GM23338 (cell line): ENCODE results near the gene TRPC4AP.

Experiments
- CREB1 ChIP-seq: fragments of 250-450 bp; sonication (Bioruptor Pico); IDR thresholded peaks from 2 replicates; pipeline ENCODE4 v1.5.0; 2020; ENCODE audit warnings: low read depth, mild to moderate bottlenecking, moderate library complexity
- ETS1 ChIP-seq: IDR thresholded peaks from 2 replicates; pipeline ENCODE4 v1.6.1; 2016; ENCODE audit warnings: antibody characterized with exemption
- EZH2 ChIP-seq: fragments of 200-600 bp; sonication (generic); IDR thresholded peaks from one replicate; pipeline ENCODE4 v1.8.0; 2017; ENCODE audit warnings: antibody characterized with exemption, mild to moderate bottlenecking, low read depth; ENCODE audit not compliant: unreplicated experiment
- EZH2phosphoT487 ChIP-seq: fragments of 200-600 bp; sonication (generic); IDR thresholded peaks from one replicate; pipeline ENCODE4 v1.8.1; 2018; ENCODE audit warnings: antibody characterized with exemption; ENCODE audit not compliant: unreplicated experiment
- JUNB ChIP-seq: IDR thresholded peaks from one replicate; pipeline ENCODE4 v1.6.1; 2016; ENCODE audit warnings: antibody characterized with exemption; ENCODE audit not compliant: unreplicated experiment
- NANOG ChIP-seq: IDR thresholded peaks from 2 replicates; pipeline ENCODE4 v1.6.1; 2016; ENCODE audit warnings: antibody characterized with exemption, borderline replicate concordance
- POLR2AphosphoS5 ChIP-seq: IDR thresholded peaks from 2 replicates; pipeline ENCODE4 v1.6.1; 2016; ENCODE audit warnings: antibody characterized with exemption, low read depth
- ZNF114 ChIP-seq: fragments of 250-450 bp; sonication (Bioruptor Pico); IDR thresholded peaks from 2 replicates; pipeline ENCODE4 v1.5.0; 2020; ENCODE audit warnings: mild to moderate bottlenecking, moderate library complexity
- ZNF331 ChIP-seq: fragments of 250-450 bp; sonication (Bioruptor Pico); IDR thresholded peaks from 2 replicates; pipeline ENCODE4 v1.5.0; 2020; ENCODE audit warnings: low read depth, mild to moderate bottlenecking, moderate library complexity
- TF ChIP-seq, protein P1 (sequence below), 2 experiments: fragments of 200-600 bp in 1 of 2; sonication (generic) in 1 of 2; conservative IDR thresholded peaks; 2 replicates each; pipeline versions ENCODE4 v1.5.1 to v1.6.1; 2016 to 2017; ENCODE audit warnings: antibody characterized with exemption in 2 of 2, low read depth in 2 of 2, mild to moderate bottlenecking in 2 of 2, moderate library complexity in 1 of 2
- TF ChIP-seq, protein P2 (sequence below): IDR thresholded peaks from one replicate; pipeline ENCODE4 v1.6.1; 2018; ENCODE audit warnings: antibody characterized with exemption; ENCODE audit not compliant: unreplicated experiment
- TF ChIP-seq, protein P3 (sequence below): fragments of 250-450 bp; sonication (Bioruptor Pico); IDR thresholded peaks from 2 replicates; pipeline ENCODE4 v1.5.0; 2020; ENCODE audit warnings: mild to moderate bottlenecking, moderate library complexity

- TF ChIP-seq, protein P1, sequence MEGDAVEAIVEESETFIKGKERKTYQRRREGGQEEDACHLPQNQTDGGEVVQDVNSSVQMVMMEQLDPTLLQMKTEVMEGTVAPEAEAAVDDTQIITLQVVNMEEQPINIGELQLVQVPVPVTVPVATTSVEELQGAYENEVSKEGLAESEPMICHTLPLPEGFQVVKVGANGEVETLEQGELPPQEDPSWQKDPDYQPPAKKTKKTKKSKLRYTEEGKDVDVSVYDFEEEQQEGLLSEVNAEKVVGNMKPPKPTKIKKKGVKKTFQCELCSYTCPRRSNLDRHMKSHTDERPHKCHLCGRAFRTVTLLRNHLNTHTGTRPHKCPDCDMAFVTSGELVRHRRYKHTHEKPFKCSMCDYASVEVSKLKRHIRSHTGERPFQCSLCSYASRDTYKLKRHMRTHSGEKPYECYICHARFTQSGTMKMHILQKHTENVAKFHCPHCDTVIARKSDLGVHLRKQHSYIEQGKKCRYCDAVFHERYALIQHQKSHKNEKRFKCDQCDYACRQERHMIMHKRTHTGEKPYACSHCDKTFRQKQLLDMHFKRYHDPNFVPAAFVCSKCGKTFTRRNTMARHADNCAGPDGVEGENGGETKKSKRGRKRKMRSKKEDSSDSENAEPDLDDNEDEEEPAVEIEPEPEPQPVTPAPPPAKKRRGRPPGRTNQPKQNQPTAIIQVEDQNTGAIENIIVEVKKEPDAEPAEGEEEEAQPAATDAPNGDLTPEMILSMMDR (conservative IDR thresholded peaks at IDR 0.05; ENCODE audit: low read depth in 2 of 2) = no peak
- no peak for TF ChIP-seq POLR2AphosphoS5
- no peak for TF ChIP-seq EZH2
- no peak for TF ChIP-seq NANOG
- no peak for TF ChIP-seq ZNF114
- no peak for TF ChIP-seq ZNF331 (CRISPR knock-in tag)
- no peak for TF ChIP-seq CREB1 (CRISPR knock-in tag)
- TF ChIP-seq EZH2phosphoT487 = no peak
- TF ChIP-seq, protein P2, sequence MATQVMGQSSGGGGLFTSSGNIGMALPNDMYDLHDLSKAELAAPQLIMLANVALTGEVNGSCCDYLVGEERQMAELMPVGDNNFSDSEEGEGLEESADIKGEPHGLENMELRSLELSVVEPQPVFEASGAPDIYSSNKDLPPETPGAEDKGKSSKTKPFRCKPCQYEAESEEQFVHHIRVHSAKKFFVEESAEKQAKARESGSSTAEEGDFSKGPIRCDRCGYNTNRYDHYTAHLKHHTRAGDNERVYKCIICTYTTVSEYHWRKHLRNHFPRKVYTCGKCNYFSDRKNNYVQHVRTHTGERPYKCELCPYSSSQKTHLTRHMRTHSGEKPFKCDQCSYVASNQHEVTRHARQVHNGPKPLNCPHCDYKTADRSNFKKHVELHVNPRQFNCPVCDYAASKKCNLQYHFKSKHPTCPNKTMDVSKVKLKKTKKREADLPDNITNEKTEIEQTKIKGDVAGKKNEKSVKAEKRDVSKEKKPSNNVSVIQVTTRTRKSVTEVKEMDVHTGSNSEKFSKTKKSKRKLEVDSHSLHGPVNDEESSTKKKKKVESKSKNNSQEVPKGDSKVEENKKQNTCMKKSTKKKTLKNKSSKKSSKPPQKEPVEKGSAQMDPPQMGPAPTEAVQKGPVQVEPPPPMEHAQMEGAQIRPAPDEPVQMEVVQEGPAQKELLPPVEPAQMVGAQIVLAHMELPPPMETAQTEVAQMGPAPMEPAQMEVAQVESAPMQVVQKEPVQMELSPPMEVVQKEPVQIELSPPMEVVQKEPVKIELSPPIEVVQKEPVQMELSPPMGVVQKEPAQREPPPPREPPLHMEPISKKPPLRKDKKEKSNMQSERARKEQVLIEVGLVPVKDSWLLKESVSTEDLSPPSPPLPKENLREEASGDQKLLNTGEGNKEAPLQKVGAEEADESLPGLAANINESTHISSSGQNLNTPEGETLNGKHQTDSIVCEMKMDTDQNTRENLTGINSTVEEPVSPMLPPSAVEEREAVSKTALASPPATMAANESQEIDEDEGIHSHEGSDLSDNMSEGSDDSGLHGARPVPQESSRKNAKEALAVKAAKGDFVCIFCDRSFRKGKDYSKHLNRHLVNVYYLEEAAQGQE = no peak
- TF ChIP-seq ETS1 = no peak
- no peak for TF ChIP-seq JUNB
- TF ChIP-seq, protein P3, sequence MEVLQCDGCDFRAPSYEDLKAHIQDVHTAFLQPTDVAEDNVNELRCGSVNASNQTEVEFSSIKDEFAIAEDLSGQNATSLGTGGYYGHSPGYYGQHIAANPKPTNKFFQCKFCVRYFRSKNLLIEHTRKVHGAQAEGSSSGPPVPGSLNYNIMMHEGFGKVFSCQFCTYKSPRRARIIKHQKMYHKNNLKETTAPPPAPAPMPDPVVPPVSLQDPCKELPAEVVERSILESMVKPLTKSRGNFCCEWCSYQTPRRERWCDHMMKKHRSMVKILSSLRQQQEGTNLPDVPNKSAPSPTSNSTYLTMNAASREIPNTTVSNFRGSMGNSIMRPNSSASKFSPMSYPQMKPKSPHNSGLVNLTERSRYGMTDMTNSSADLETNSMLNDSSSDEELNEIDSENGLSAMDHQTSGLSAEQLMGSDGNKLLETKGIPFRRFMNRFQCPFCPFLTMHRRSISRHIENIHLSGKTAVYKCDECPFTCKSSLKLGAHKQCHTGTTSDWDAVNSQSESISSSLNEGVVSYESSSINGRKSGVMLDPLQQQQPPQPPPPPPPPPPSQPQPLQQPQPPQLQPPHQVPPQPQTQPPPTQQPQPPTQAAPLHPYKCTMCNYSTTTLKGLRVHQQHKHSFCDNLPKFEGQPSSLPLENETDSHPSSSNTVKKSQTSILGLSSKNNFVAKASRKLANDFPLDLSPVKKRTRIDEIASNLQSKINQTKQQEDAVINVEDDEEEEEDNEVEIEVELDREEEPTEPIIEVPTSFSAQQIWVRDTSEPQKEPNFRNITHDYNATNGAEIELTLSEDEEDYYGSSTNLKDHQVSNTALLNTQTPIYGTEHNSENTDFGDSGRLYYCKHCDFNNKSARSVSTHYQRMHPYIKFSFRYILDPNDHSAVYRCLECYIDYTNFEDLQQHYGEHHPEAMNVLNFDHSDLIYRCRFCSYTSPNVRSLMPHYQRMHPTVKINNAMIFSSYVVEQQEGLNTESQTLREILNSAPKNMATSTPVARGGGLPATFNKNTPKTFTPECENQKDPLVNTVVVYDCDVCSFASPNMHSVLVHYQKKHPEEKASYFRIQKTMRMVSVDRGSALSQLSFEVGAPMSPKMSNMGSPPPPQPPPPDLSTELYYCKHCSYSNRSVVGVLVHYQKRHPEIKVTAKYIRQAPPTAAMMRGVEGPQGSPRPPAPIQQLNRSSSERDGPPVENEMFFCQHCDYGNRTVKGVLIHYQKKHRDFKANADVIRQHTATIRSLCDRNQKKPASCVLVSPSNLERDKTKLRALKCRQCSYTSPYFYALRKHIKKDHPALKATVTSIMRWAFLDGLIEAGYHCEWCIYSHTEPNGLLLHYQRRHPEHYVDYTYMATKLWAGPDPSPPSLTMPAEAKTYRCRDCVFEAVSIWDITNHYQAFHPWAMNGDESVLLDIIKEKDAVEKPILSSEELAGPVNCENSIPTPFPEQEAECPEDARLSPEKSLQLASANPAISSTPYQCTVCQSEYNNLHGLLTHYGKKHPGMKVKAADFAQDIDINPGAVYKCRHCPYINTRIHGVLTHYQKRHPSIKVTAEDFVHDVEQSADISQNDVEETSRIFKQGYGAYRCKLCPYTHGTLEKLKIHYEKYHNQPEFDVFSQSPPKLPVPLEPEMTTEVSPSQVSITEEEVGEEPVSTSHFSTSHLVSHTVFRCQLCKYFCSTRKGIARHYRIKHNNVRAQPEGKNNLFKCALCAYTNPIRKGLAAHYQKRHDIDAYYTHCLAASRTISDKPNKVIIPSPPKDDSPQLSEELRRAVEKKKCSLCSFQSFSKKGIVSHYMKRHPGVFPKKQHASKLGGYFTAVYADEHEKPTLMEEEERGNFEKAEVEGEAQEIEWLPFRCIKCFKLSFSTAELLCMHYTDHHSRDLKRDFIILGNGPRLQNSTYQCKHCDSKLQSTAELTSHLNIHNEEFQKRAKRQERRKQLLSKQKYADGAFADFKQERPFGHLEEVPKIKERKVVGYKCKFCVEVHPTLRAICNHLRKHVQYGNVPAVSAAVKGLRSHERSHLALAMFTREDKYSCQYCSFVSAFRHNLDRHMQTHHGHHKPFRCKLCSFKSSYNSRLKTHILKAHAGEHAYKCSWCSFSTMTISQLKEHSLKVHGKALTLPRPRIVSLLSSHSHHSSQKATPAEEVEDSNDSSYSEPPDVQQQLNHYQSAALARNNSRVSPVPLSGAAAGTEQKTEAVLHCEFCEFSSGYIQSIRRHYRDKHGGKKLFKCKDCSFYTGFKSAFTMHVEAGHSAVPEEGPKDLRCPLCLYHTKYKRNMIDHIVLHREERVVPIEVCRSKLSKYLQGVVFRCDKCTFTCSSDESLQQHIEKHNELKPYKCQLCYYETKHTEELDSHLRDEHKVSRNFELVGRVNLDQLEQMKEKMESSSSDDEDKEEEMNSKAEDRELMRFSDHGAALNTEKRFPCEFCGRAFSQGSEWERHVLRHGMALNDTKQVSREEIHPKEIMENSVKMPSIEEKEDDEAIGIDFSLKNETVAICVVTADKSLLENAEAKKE (CRISPR knock-in tag) = no peak
Measured at GRCh38 chr20:34993941-34994508, 98.6 kb downstream of the TRPC4AP start.
